Activated naive CD4-positive, alpha-beta T cell treated with anti-CD3 and anti-CD28 coated beads, Interleukin-2, amount 50 U/mL, for 72 hours (primary cell): ENCODE measurements around the gene GPRC6A. TPM values are rescaled to one million over a fixed set of nuclear protein-coding genes. Genes with fewer than 3 reads are reported as not detected.
"Not testable (repeated sequence)": the region's sequence is repeated elsewhere in the genome, so short reads cannot be mapped to it uniquely, and the experiment has no call there.

Experiments used
- ATAC-seq, 2 donors: fragments of 150-1000 bp; cut with Tn5 transposase; 2 replicates each; pipeline ENCODE4 v1.10.0; 2021; ENCODE audit warnings: mild to moderate bottlenecking in 2 of 2, moderate library complexity in 2 of 2
- DNase-seq, 2 donors: peaks; one replicate each; pipeline ENCODE4 v3.0.0; 2021 to 2022; ENCODE audit warnings: low spot score in 2 of 2
- H3K27ac Mint-ChIP-seq, 2 donors: one replicate each; pipeline ENCODE4 v1.8.0; 2022; ENCODE audit warnings: mild to moderate bottlenecking in 2 of 2, mixed read lengths in 2 of 2
- H3K36me3 Mint-ChIP-seq, 2 donors: one replicate each; pipeline ENCODE4 v1.8.0; 2022; ENCODE audit warnings: mixed read lengths in 2 of 2
- H3K9me3 Mint-ChIP-seq, 2 donors: one replicate each; pipeline ENCODE4 v1.8.0; 2022; ENCODE audit warnings: mixed read lengths in 2 of 2
- total RNA-seq, 2 donors: library from RNA; stranded (reverse); gene quantifications; one replicate each; pipeline ENCODE4 v1.2.3, GENCODE V29; 2022

The GPRC6A gene, protein sequence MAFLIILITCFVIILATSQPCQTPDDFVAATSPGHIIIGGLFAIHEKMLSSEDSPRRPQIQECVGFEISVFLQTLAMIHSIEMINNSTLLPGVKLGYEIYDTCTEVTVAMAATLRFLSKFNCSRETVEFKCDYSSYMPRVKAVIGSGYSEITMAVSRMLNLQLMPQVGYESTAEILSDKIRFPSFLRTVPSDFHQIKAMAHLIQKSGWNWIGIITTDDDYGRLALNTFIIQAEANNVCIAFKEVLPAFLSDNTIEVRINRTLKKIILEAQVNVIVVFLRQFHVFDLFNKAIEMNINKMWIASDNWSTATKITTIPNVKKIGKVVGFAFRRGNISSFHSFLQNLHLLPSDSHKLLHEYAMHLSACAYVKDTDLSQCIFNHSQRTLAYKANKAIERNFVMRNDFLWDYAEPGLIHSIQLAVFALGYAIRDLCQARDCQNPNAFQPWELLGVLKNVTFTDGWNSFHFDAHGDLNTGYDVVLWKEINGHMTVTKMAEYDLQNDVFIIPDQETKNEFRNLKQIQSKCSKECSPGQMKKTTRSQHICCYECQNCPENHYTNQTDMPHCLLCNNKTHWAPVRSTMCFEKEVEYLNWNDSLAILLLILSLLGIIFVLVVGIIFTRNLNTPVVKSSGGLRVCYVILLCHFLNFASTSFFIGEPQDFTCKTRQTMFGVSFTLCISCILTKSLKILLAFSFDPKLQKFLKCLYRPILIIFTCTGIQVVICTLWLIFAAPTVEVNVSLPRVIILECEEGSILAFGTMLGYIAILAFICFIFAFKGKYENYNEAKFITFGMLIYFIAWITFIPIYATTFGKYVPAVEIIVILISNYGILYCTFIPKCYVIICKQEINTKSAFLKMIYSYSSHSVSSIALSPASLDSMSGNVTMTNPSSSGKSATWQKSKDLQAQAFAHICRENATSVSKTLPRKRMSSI
- not detected for total RNA-seq

DNA sequence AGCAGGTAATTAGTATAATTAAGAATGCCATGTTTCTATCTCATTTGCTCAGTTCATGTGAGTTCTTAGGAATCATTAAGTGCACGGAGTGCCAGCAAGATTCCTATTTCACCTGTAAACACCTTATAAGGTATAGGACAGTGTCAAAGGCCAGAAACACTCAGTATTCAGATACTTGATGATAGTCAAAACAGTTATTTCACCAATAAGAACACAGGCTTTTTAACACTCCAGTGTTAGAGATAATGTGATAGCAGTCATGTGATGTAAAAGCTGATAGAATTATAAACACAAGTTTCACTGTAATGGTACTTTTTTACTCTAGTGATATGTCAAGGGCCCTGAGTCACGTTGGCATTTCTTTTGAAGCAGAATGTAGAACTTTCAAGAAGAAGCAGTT, at the start of gene GPRC6A:
GPRC6A (minus strand) TSS at position 101 of the 400 bp plus-strand sequence; CDS start at position 31, 70 bp downstream.
- DNase-seq (no peak), ATAC-seq (no peak)
- peaks cover 0 to 6% of the 10 kb centered on the region in 2 donors for H3K9me3 Mint-ChIP-seq
- no peaks in the 10 kb centered on the region for H3K36me3 Mint-ChIP-seq
- H3K27ac Mint-ChIP-seq, result no peak within 1 kb of the TSS

DNA sequence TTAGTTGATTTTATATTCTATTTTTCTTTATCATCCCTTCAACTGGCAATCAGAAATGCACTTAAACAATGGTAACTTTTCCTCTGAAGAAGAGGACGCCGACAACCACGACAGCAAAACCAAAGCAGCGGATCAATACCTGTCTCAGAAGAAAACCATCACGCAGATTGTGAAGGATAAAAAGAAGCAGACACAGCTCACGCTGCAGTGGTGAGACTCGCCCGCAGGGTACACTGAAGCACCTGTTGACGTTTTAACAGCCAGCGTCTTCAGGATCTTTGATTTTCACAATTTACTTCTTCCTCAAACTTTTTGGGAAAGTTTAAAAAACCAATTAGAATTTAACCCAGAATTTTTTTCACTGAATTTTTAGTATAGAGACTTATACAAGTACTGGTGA, 48.9 kb upstream of the GPRC6A start:
- no peaks in the 10 kb centered on the region for H3K9me3 Mint-ChIP-seq
- H3K36me3 Mint-ChIP-seq, result peaks cover 8% of the 10 kb centered on the region in 2 donors
- H3K27ac Mint-ChIP-seq, result no peak overlapping the region
- no peak for DNase-seq
- no peak for ATAC-seq

DNA sequence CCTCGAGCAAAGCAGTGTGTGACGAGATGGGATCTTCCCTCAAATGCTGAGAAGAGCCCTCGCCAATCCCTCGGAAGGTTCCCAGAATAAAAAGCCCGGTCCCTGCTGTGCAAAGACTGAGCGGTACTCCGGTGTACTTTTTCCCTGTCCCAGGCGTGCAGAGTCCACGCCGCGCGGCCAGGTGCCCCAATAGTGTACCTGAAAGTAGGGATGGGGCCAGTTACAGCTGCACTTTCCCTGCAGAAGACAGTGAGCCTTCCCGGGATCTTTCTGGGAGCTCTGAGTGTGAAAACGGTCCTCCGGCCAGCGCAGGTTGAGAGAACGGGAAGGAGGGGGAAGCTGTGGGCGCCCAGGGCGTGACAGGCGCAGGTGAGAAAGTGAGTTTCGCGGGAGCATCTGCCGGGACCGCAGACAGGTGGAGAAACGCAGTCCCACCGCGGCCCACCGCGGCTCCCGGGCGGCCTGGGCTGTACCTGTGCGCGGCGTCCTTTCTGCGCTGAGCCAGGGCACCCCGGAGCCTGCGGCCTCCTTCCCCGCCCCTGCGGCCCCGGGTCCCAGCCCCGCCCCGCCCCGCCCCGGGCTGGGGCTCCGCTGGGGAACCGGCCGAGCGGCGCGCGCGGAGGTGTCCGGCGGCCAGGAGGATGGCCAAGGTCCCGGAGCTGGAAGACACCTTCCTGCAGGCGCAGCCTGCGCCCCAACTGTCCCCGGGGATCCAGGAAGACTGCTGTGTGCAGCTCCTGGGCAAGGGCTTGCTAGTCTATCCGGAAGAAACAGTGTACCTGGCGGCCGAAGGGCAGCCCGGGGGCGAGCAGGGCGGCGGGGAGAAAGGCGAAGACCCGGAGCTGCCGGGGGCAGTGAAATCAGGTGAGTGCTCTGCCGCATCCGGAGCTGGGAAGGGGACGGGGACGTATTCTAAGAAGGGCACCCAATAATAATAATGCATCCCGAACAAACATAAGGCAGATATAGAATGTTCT, 48.0 kb upstream of the GPRC6A start, which contains the start of gene RFX6:
RFX6 (plus strand) TSS at position 608 of the 977 bp plus-strand sequence; CDS start at position 642, 34 bp downstream.
- peaks cover 8% of the 10 kb centered on the region in 2 donors for H3K36me3 Mint-ChIP-seq
- no peak within 1 kb of the TSS for H3K27ac Mint-ChIP-seq
- peak in 1 of 2 donors; percentile 50 for ATAC-seq

DNA sequence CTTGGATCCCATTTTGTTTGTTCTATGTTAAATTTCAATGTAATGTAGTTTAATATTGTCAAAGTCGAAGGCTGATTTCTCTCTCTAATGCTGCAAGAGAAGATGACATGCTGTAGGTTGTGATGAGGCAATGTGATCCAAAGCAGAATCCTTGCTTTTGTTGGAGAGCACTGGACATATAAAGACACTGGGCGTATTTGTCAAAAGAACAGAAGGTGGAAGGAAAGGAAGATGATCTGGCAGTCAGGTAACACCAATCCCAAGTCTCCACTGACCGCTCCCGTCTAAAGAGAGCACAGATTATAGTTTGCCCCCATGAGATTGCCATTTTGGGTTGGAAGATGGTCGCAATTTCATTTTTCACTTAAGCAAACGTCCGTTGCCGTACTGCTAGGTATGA, 47.2 kb upstream of the GPRC6A start:
- no peak for DNase-seq
- ATAC-seq, result no peak
- Mint-ChIP-seq H3K9me3 (peaks cover 0 to 4% of the 10 kb centered on the region in 2 donors), H3K36me3 (peaks cover 8% of the 10 kb centered on the region in 2 donors), H3K27ac (no peak overlapping the region)

More for the DNA sequence above, 48.0 kb upstream of the GPRC6A start, which contains the start of gene RFX6:
- no peak for DNase-seq
- no peaks in the 10 kb centered on the region for H3K9me3 Mint-ChIP-seq

DNA sequence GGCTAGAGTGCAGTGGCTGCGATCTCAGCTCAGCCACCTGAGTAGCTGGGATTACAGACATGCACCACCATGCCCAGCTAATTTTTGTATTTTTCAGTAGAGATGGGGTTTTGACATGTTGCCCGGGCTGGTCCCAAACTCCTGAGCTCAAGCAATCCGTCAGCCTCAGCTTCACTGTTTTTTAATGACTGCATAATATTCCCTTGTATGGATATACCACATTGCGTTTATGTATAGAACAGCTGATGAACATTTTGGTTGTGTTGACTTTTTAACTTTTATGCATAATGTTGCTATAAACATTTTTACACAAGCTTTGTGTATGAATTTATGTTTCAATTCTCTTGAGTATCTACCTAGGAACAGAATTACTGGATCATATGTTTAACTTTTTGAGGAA, 43.9 kb upstream of the GPRC6A start:
- H3K9me3 Mint-ChIP-seq, result peaks cover 0 to 4% of the 10 kb centered on the region in 2 donors
- peaks cover 8% of the 10 kb centered on the region in 2 donors for H3K36me3 Mint-ChIP-seq
- ATAC-seq, result no peak
- DNase-seq, result no peak
- H3K27ac Mint-ChIP-seq, result no peak overlapping the region

DNA sequence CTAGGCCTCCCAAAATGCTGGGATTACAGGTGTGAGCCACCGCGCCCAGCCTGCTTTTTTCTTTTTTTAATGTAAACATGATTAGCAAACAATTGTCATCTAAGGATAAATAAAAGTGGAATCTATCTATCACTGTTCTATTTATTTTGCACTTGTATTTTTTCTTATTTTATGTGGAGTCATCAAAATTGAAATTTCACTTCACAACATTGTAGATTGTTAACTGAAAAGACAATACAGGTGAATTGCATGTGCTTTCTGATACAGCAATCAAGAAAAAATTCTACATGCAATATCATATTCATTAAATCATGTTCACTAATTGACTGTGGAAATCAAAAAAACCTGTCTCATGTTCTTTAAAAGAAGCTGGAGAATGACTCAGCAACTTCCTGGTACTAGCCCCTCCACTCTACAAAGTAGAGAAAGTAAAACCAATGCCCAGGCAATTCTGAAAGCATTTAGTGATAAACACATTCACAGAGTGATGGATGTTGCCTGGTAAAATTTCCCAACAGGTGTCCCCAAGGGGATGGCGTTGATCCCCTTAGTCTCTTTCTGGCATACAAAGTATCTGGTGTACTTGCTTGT, 37.5 kb upstream of the GPRC6A start:
- no peaks in the 10 kb centered on the region for H3K36me3 Mint-ChIP-seq
- H3K27ac Mint-ChIP-seq, result no peak overlapping the region
- H3K9me3 Mint-ChIP-seq, result peaks cover under 1 to 7% of the 10 kb centered on the region in 2 donors
- ATAC-seq, result no peak
- no peak for DNase-seq

DNA sequence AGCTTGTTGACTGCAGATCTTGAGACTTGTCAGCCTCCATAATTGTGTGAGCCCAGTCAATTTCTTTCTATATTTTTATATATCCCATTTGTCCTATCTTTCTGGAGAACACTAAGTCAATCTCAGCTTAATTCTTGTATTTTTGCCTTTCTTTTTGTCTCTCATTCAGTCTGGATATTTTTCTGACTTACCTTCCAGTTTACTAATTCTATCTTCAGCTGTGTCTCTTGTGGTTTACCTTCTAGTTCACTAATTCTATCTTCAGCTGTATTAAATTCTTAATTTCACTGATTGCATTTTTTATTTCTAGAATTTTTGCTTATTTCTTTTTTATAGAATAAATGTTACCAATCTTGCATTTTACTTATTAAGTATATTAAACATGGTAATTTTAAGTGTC, 30.4 kb upstream of the GPRC6A start:
- Mint-ChIP-seq H3K27ac (no peak overlapping the region), H3K36me3 (peaks cover 0 to 7% of the 10 kb centered on the region in 2 donors), H3K9me3 (peaks cover 21 to 35% of the 10 kb centered on the region in 2 donors)
- ATAC-seq, result no peak
- no peak for DNase-seq

DNA sequence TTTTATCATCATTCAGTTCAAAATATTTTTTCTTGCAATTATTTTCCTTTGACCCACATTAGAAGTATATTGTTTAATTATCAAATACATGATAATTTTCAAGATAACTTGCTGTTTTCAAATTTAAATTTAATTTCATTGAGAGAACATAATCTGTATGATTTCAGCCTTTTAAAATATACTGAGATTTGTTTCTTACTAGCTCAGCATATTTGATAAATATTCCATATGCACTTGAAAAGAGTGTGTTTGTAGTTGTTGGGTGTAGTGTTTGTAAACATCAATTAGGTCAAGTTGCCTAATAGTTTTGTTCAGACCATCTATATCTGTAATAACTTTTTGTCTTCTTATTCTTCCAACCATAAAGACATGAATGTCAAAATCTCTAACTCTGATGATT, 29.2 kb upstream of the GPRC6A start:
- ATAC-seq (no peak), DNase-seq (no peak)
- H3K36me3 Mint-ChIP-seq, result peaks cover 0 to 7% of the 10 kb centered on the region in 2 donors
- H3K27ac Mint-ChIP-seq, result no peak overlapping the region
- peaks cover 24 to 35% of the 10 kb centered on the region in 2 donors for H3K9me3 Mint-ChIP-seq

DNA sequence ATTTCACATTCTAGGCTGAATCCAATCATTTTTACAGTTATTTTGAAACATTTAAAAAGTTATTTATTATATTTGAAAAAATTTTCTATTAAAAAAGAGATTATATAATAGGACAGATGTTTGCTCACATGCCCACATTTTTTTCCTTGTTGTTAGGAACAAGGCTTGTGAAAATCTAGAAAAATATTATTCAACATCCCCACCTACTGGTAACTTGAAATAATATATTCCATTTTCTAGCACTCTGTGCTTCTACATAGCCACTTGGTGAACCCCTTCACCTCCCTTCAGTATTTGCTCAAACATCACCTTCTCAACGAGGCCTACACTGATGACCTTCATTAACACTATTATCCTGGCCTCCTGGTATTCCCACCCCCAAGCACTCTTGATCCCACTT, 18.3 kb upstream of the GPRC6A start:
- H3K36me3 Mint-ChIP-seq, result no peaks in the 10 kb centered on the region
- H3K9me3 Mint-ChIP-seq, result peaks cover 0 to 4% of the 10 kb centered on the region in 2 donors
- no peak overlapping the region for H3K27ac Mint-ChIP-seq
- DNase-seq (no peak), ATAC-seq (peak in 1 of 2 donors; percentile 38)

DNA sequence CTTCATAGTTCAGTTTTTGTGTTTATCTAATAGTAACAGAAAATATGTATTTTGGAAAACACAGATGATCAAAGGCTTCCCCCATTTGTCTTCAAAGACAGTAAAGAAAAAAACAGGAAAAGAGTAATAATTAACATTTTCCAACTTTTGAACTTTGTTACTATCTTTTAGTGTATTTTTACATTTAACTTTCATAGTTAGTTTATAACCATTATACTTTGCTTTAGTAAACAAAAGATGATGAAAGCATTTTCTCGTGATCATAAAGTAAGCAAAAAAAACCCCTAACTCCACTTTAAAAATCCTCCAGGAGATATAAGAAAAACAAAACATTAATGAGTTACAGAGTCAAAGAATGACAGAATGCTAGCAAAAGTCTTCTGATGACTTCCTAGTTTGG, 13.6 kb upstream of the GPRC6A start:
- Mint-ChIP-seq H3K36me3 (no peaks in the 10 kb centered on the region), H3K27ac (no peak overlapping the region), H3K9me3 (no peaks in the 10 kb centered on the region)
- ATAC-seq (no peak), DNase-seq (no peak)

DNA sequence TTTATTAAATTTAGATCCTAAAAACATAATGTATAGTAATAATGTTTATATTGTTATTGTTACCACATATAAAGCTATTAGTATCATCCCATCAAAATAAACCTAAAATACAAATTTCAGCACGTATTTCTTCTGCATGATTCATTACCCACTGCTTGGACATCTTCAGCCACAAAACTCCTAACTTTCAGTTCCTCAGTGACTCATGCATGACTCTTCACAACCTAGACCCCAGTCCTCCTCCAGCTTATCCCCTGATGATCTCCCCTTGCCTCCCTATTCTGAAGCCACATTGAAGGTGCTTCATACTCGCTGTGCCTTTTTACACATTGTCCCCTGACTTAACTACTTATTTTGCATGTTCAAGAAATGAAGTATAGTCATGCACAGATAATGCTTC, 11.2 kb upstream of the GPRC6A start:
- ATAC-seq (no peak), DNase-seq (no peak)
- no peaks in the 10 kb centered on the region for H3K36me3 Mint-ChIP-seq
- H3K9me3 Mint-ChIP-seq, result no peaks in the 10 kb centered on the region
- no peak overlapping the region for H3K27ac Mint-ChIP-seq

DNA sequence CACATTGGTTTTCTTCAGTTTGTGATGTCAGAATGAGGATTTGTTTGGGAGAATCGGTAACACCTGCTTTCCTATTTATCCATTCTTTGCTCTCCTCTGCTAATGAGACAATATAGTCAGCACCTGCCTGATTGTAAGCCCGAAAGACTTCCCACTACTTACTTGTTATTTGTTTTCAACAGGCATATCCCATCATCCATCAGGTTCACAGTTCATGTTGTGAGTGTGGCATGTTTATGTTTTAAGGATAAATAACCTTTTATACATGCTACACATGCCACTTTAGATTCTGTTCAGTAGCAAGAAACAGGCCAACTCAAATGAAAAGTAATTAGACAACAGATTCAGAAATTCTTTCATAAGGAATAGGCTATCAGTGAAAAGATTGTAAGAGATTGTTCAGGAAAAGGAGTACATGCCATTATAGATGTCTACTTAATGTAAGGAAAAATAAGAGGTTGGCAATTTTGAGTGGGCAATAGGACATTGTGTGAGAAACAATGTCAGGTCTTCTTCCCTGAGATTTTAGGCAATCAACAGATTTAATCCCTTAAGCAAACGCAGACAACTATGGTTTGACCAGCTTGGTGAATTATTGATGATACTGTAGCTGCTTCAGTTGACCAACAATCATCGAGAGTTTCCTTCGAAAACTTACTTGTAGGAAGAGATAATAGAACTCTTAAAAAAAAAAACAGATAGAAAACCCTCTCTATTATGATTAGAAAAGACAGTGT, 7.9 kb upstream of the GPRC6A start:
- no peak for ATAC-seq
- Mint-ChIP-seq H3K9me3 (peaks cover 3% of the 10 kb centered on the region in 2 donors), H3K27ac (no peak overlapping the region), H3K36me3 (no peaks in the 10 kb centered on the region)
- no peak for DNase-seq

DNA sequence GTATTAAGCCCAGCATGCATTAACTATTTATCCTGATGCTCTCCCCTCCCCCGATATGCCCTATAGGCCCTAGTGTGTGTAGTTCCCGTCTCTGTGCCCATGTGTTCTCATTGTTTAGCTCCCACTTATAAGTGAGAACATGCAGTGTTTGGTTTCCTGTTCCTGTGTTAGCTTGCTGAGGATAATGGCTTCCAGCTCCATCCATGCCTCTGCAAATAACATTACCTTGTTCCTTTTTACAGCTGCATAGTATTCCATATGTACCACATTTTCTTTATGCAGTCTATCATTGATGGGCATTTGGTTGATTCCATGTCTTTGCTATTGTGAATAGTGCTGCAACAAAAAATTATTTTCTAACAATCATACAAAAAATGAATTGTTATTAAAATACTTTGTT, 5.6 kb upstream of the GPRC6A start:
- H3K27ac Mint-ChIP-seq, H3K9me3 Mint-ChIP-seq, H3K36me3 Mint-ChIP-seq, DNase-seq, ATAC-seq: not testable (repeated sequence)

DNA sequence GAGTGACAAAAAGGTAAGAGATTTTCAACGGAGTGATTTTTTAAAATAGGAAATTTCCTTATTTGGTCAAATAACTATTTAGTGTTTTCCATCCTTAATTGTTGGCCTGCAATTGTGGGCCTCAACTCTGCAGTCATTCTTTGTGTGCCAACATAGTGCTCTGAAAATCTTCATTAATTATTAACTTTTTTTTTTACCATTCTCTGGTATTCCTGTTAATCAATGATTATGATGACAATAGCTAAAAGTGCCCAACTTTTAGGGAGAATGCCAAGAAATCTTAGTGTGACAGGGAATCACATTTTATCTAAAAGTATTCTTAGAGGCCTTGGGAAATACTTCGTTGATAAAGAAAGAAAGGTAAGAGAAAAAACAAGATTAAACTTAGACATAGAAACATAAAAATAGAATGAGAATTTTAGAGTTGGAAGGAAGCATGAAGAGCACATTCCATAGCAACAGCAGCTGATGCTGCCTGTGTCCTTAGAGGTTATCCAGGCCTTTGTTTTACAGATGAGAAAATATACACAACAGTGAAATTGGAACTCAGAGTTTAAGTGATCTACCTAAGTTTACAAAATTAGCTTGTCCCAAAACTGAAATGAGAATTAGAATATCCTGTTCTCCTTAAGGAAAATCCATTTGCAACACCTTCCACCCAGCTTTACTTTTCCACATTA, 1.2 kb downstream of the GPRC6A start:
- H3K27ac Mint-ChIP-seq, result no peak overlapping the region
- no peak for ATAC-seq
- H3K9me3 Mint-ChIP-seq, result peaks cover 5 to 16% of the 10 kb centered on the region in 2 donors

DNA sequence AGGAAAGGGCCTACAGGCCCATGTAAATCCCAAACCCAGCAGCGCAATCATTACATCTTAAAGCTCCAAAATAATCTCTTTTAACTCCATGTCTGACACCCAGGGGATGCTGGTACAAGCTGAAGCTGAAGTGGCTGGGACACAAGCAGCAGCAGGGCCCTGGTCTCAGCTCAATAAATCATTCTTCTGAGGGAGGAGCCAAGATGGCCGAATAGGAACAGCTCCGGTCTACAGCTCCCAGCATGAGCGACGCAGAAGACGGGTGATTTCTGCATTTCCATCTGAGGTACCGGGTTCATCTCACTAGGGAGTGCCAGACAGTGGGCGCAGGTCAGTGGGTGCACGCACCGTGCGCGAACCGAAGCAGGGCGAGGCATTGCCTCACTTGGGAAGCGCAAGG, 12.5 kb downstream of the GPRC6A start:
- not testable (repeated sequence) for H3K27ac Mint-ChIP-seq, DNase-seq, ATAC-seq, H3K36me3 Mint-ChIP-seq
- H3K9me3 Mint-ChIP-seq, result peaks cover 9 to 13% of the 10 kb centered on the region in 2 donors

More for the DNA sequence above, 1.2 kb downstream of the GPRC6A start:
- DNase-seq, result no peak
- no peaks in the 10 kb centered on the region for H3K36me3 Mint-ChIP-seq
